ENCODE data around the gene AGPAT3. TPM values are rescaled to one million over a fixed set of nuclear protein-coding genes. Genes with fewer than 3 reads are reported as not detected.

AGPAT3 gene
- total and polyA plus RNA-seq, 2 donors (not counting 3 experiments of a cell fraction or from before 2014, with no cell fraction given): 39.9 to 76.7 TPM

- intact Hi-C loops (cut with micrococcal nuclease): no loop called here
- Histone ChIP-seq H3K36me3 (ENCODE audit: control insufficient read depth in 2 of 2, extremely low read depth in 1 of 2, insufficient read depth in 2 of 2, low read length in 2 of 2) (no peaks in the 10 kb centered on the region), H2AFZ (ENCODE audit: low read depth, low read length) (no peak overlapping the region), H3K9me1 (replicated peaks; ENCODE audit: control insufficient read depth, extremely low read depth, insufficient read depth, low read length) (no peaks in the 10 kb centered on the region), H3K4me2 (ENCODE audit: insufficient read depth, low read length) (no peak overlapping the region), H4K20me1 (replicated peaks; ENCODE audit: control insufficient read depth, extremely low read depth, insufficient read depth, low read length) (peaks cover 4% of the 10 kb centered on the region), H3K4me3 (replicated peaks in 1 of 3; ENCODE audit: insufficient read depth in 1 of 3, low read depth in 1 of 3, low read length in 3 of 3) (no peak overlapping the region), H3K79me2 (ENCODE audit: control insufficient read depth, insufficient read depth, low read length) (peaks cover 90% of the 10 kb centered on the region), H3K27ac (ENCODE audit: insufficient read depth, low read depth, low read length) (no peak overlapping the region), H3K9ac (replicated peaks; ENCODE audit: extremely low read depth, insufficient read depth, low read length) (no peak overlapping the region), H3K27me3 (ENCODE audit: control insufficient read depth in 2 of 2, insufficient read depth in 2 of 2, low read length in 2 of 2) (no peaks in the 10 kb centered on the region), H3K9me3 (replicated peaks; ENCODE audit: control insufficient read depth, insufficient read depth, low read length) (no peaks in the 10 kb centered on the region), H3K4me1 (ENCODE audit: control insufficient read depth, extremely low read depth, insufficient read depth, low read length) (peaks cover 3% of the 10 kb centered on the region)
- TF ChIP-seq JUN (IDR thresholded peaks at IDR 0.05; ENCODE audit: borderline replicate concordance, insufficient read depth, insufficient read length, low read depth) (no peak), FOS (IDR thresholded peaks at IDR 0.05; ENCODE audit: borderline replicate concordance, insufficient read depth, low read length) (no peak), EZH2 (IDR thresholded peaks at IDR 0.05; ENCODE audit: borderline replicate concordance, low read depth, low read length, severe bottlenecking) (no peak), POLR2A (IDR thresholded peaks at IDR 0.05; ENCODE audit: low read depth, low read length) (no peak), CTCF (IDR thresholded peaks at IDR 0.05; ENCODE audit: extremely low read depth in 1 of 2, insufficient read depth in 1 of 2, low read depth in 1 of 2, low read length in 2 of 2) (no peak), MYC (IDR thresholded peaks at IDR 0.05; ENCODE audit: low read depth, low read length) (no peak), POLR2AphosphoS5 (IDR thresholded peaks at IDR 0.05; ENCODE audit: insufficient read depth, low read depth, low read length) (no peak), GATA2 (IDR thresholded peaks at IDR 0.05; ENCODE audit: insufficient read depth, insufficient read length, low read depth, low read length) (no peak)
- TF ChIP-seq, protein P1, sequence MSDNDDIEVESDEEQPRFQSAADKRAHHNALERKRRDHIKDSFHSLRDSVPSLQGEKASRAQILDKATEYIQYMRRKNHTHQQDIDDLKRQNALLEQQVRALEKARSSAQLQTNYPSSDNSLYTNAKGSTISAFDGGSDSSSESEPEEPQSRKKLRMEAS (IDR thresholded peaks at IDR 0.05; ENCODE audit: insufficient read depth, insufficient read length): no peak
- dilution Hi-C loops (cut with MboI; ENCODE audit: extremely low pct_ligation_motif_present, low sequenced_read_pairs): no loop called here
- no TSS peak for BruUV-seq (replicated peaks)
- FAIRE-seq: no peak
- ChIA-PET CTCF (interaction anchor here (0.9 kb wide), 1 partner anchor 14 kb away, joined by 3 read pairs; no protein-coding TSS in a partner anchor), POLR2A (no interaction called here)
- DNase-seq (ENCODE audit: low read depth, low spot score): no peak
These were observed 155.5 kb downstream of the AGPAT3 start for GRCh38 chr21:44020551-44020950.
